CD4-positive, alpha-beta T cell treated with Interleukin-10 for 1 hour (primary cell): ENCODE results near the gene ABTB1.

Experiments used
- DNase-seq: peaks from one replicate; pipeline ENCODE4 v3.0.0-alpha.2; 2020

Gene ABTB1

GRCh38 chr3:127672429-127673190, at the start of gene ABTB1:
TSS of gene ABTB1 (plus strand) at chr3:127672952. CDS start at chr3:127673026, 74 bp downstream.
- DNase-seq = peak; percentile 89

GRCh38 chr3:127624063-127624462, 48.7 kb upstream of the ABTB1 start:
- no peak for DNase-seq

GRCh38 chr3:127625821-127626220, 46.9 kb upstream of the ABTB1 start:
- DNase-seq = no peak

GRCh38 chr3:127628426-127628787, 44.3 kb upstream of the ABTB1 start:
- DNase-seq = no peak

GRCh38 chr3:127628788-127629466, 43.8 kb upstream of the ABTB1 start, which contains the start of gene PODXL2:
TSS of gene PODXL2 (plus strand) at chr3:127629185. CDS start at chr3:127629220, 35 bp downstream.
- DNase-seq = peak; percentile 46

GRCh38 chr3:127629467-127630403, 43.0 kb upstream of the ABTB1 start:
- DNase-seq = peak; percentile 50

GRCh38 chr3:127630811-127631714, 41.7 kb upstream of the ABTB1 start:
- no peak for DNase-seq

GRCh38 chr3:127632035-127632820, 40.5 kb upstream of the ABTB1 start:
- DNase-seq = no peak

- DNase-seq = no peak
Measured at GRCh38 chr3:127634653-127635052, 38.1 kb upstream of the ABTB1 start.

- peak; percentile 37 for DNase-seq
Measured at GRCh38 chr3:127637546-127637945, 35.2 kb upstream of the ABTB1 start.

- no peak for DNase-seq
Measured at GRCh38 chr3:127637971-127638370, 34.8 kb upstream of the ABTB1 start.

GRCh38 chr3:127639173-127640041, 33.3 kb upstream of the ABTB1 start:
- no peak for DNase-seq

- no peak for DNase-seq
Measured at GRCh38 chr3:127640042-127640355, 32.8 kb upstream of the ABTB1 start.

GRCh38 chr3:127644641-127645370, 27.9 kb upstream of the ABTB1 start:
- DNase-seq = no peak

- no peak for DNase-seq
Measured at GRCh38 chr3:127645371-127646015, 27.3 kb upstream of the ABTB1 start.

- DNase-seq = no peak
Measured at GRCh38 chr3:127646501-127647046, 26.2 kb upstream of the ABTB1 start.

- DNase-seq = no peak
Measured at GRCh38 chr3:127647166-127647844, 25.4 kb upstream of the ABTB1 start.

- DNase-seq = no peak
Measured at GRCh38 chr3:127647845-127648204, 24.9 kb upstream of the ABTB1 start.
